ENCODE measurements around the gene TRIP11. TPM values are rescaled to one million over a fixed set of nuclear protein-coding genes. Genes with fewer than 3 reads are reported as not detected.
A peak's percentile ranks its signal among the peaks of the same experiment; 100 is the strongest.

TRIP11 gene
- total and polyA plus RNA-seq, 5 donors from 2014 or later: 39.8 to 55.9 (median 43.9) TPM

- Histone ChIP-seq H3K4me3 (ENCODE audit: low read depth, low read length) (no peak overlapping the region), H3K9me3 (ENCODE audit: control insufficient read depth in 2 of 2, low read length in 2 of 2) (no peaks in the 10 kb centered on the region), H3K27ac (ENCODE audit: insufficient read depth, low read length, poor library complexity, severe bottlenecking) (no peak overlapping the region), H3K36me3 (ENCODE audit: control insufficient read depth, insufficient read depth, low read length) (no peaks in the 10 kb centered on the region), H3K4me1 (ENCODE audit: control insufficient read depth, insufficient read depth, low read length, poor library complexity, severe bottlenecking) (no peaks in the 10 kb centered on the region), H3K27me3 (ENCODE audit: control insufficient read depth, insufficient read depth, low read length) (no peaks in the 10 kb centered on the region)
- ATAC-seq (ENCODE audit: low read depth in 2 of 2): no peak
- peaks cover 24% of the 10 kb centered on the region for H3K27me3 Mint-ChIP-seq
- no peaks in the 10 kb centered on the region for H3K4me1 Mint-ChIP-seq
- DNase-seq: no peak
- H3K27ac Mint-ChIP-seq: no peak overlapping the region
- H3K36me3 Mint-ChIP-seq: no peaks in the 10 kb centered on the region
- H3K9me3 Mint-ChIP-seq: no peaks in the 10 kb centered on the region
- no peak overlapping the region for H3K4me3 Mint-ChIP-seq
These were observed 84.7 kb downstream of the TRIP11 start for GRCh38 chr14:91955168-91955567.

DNA sequence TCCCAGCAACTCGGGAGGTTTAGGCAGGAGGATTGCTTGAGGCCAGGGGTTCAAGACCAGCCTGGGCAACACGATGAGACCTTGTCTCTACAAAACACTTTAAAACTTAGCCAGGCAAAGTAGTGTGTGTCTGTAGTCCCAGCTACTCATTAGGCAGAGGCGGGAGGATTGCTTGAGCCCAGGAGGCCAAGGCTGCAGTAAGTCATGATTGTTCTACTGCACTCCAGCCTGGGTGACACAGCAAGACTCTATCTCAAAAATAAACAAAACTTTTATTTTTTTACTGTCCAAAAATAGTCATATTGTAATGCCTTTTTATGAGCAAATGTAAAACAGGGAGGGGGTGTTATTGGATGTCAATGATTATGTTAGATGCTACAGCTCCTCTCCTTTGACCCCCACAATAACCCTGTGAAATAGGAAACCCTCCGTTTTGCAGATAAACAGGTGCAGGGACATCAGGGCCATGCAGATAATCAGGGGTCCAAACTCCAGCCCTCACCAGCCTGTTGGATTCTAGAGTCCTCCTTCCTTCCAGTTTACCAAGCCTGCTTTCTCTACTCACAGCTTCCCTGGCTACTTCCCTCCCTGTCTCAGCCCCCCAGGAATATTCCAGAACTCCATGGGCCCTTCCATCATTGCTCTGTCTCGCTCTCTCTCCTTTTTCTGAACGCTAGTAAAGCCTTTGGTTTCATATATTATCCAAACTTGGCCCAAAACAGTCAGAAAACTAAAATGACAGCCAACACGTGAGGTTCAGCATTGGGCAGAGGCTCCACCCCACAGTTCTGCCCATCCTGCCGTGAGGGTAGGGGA is 86.5 kb downstream of the TRIP11 start:
- Histone ChIP-seq H3K27me3 (ENCODE audit: control insufficient read depth, insufficient read depth, low read length) (no peaks in the 10 kb centered on the region), H3K9me3 (ENCODE audit: control insufficient read depth in 2 of 2, low read length in 2 of 2) (no peaks in the 10 kb centered on the region), H3K4me1 (ENCODE audit: control insufficient read depth, insufficient read depth, low read length, poor library complexity, severe bottlenecking) (no peaks in the 10 kb centered on the region), H3K36me3 (ENCODE audit: control insufficient read depth, insufficient read depth, low read length) (no peaks in the 10 kb centered on the region), H3K27ac (ENCODE audit: insufficient read depth, low read length, poor library complexity, severe bottlenecking) (no peak overlapping the region), H3K4me3 (ENCODE audit: low read depth, low read length) (no peak overlapping the region)
- ATAC-seq (ENCODE audit: low read depth in 2 of 2) (no peak), DNase-seq (no peak)
- Mint-ChIP-seq H3K4me3 (no peak overlapping the region), H3K27me3 (peaks cover 33% of the 10 kb centered on the region), H3K36me3 (no peaks in the 10 kb centered on the region), H3K27ac (peak overlapping the region in 1 of 3 donors; percentile 38), H3K9me3 (no peaks in the 10 kb centered on the region), H3K4me1 (peaks cover 0 to 2% (median under 1%) of the 10 kb centered on the region in 4 donors)

- Histone ChIP-seq H3K27ac (ENCODE audit: insufficient read depth, low read length, poor library complexity, severe bottlenecking) (no peak within 1 kb of the TSS), H3K4me3 (ENCODE audit: low read depth, low read length) (peak within 1 kb of the TSS; percentile 70), H3K36me3 (ENCODE audit: control insufficient read depth, insufficient read depth, low read length) (no peaks in the 10 kb centered on the region), H3K27me3 (ENCODE audit: control insufficient read depth, insufficient read depth, low read length) (peaks cover 13% of the 10 kb centered on the region), H3K4me1 (ENCODE audit: control insufficient read depth, insufficient read depth, low read length, poor library complexity, severe bottlenecking) (peaks cover 15% of the 10 kb centered on the region), H3K9me3 (ENCODE audit: control insufficient read depth in 2 of 2, low read length in 2 of 2) (no peaks in the 10 kb centered on the region)
- Mint-ChIP-seq H3K27me3 (peaks cover 60% of the 10 kb centered on the region), H3K36me3 (no peaks in the 10 kb centered on the region), H3K27ac (peak within 1 kb of the TSS in 2 of 3 donors; percentile 18 to 27), H3K4me3 (peak within 1 kb of the TSS; percentile 48 to 90 (median 87)), H3K4me1 (peaks cover 0 to 21% (median 12%) of the 10 kb centered on the region in 4 donors), H3K9me3 (no peaks in the 10 kb centered on the region)
- peak; percentile 34 to 52 for ATAC-seq (ENCODE audit: low read depth in 2 of 2)
- DNase-seq: peak in 1 of 3 donors; percentile 24
These were observed 92.2 kb downstream of the TRIP11 start, which contains the start of gene FBLN5 for GRCh38 chr14:91947475-91948184. Gene FBLN5, minus strand, starts transcription at chr14:91947694. Its CDS starts 465 bp downstream, at chr14:91947229.

DNA sequence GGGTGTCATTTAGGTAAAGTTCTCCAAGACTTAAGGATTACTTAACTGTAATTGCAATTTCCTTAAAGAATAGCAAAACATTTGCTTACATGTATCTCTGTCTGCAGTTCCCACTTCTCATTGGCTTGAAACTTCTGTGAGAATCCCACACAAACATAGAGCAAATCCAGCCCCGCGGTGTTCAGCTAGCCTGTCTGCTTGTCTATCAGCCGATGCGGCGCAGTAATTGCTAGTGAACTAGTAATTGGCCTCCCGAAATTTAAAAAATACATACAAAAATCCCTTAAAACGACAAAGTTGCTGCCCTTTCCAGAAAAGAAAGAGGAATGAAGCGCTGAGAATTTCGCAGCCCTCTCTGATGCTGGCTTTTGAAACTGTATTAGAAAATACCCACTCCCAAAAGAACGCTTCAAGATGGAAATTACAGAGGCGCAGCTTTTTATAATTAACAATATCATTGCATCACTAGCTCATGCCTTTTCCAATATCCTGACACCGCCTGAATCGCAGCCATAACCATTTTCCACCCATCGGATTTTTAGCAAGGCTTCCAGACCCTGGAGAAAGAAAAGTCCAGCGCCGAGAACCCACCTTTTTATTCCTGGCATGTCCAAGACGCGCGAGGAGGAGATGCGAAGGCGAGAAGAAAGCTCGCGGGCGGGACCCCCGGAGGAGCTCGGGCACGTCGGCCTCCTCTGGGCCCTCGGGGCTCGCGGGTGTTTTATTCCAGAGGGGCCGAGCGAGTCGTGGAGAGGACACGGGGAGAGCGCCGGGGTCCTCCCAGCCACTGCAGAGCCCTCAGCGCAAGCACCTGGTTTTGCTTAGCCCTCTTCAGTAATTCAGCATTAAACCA is 93.0 kb downstream of the TRIP11 start:
- Mint-ChIP-seq H3K36me3 (no peaks in the 10 kb centered on the region), H3K27me3 (peaks cover 56% of the 10 kb centered on the region), H3K9me3 (no peaks in the 10 kb centered on the region), H3K4me1 (peaks cover 0 to 21% (median 12%) of the 10 kb centered on the region in 4 donors), H3K4me3 (peak overlapping the region; percentile 42 to 90 (median 87)), H3K27ac (peak overlapping the region in 2 of 3 donors; percentile 18 to 27)
- peaks cover 13% of the 10 kb centered on the region for H3K27me3 ChIP-seq (ENCODE audit: control insufficient read depth, insufficient read depth, low read length)
- H3K9me3 ChIP-seq (ENCODE audit: control insufficient read depth in 2 of 2, low read length in 2 of 2): no peaks in the 10 kb centered on the region
- H3K4me3 ChIP-seq (ENCODE audit: low read depth, low read length): peak overlapping the region; percentile 70
- ATAC-seq (ENCODE audit: low read depth in 2 of 2) (no peak), DNase-seq (no peak)
- H3K27ac ChIP-seq (ENCODE audit: insufficient read depth, low read length, poor library complexity, severe bottlenecking): no peak overlapping the region
- H3K4me1 ChIP-seq (ENCODE audit: control insufficient read depth, insufficient read depth, low read length, poor library complexity, severe bottlenecking): peaks cover 15% of the 10 kb centered on the region
- no peaks in the 10 kb centered on the region for H3K36me3 ChIP-seq (ENCODE audit: control insufficient read depth, insufficient read depth, low read length)

DNA sequence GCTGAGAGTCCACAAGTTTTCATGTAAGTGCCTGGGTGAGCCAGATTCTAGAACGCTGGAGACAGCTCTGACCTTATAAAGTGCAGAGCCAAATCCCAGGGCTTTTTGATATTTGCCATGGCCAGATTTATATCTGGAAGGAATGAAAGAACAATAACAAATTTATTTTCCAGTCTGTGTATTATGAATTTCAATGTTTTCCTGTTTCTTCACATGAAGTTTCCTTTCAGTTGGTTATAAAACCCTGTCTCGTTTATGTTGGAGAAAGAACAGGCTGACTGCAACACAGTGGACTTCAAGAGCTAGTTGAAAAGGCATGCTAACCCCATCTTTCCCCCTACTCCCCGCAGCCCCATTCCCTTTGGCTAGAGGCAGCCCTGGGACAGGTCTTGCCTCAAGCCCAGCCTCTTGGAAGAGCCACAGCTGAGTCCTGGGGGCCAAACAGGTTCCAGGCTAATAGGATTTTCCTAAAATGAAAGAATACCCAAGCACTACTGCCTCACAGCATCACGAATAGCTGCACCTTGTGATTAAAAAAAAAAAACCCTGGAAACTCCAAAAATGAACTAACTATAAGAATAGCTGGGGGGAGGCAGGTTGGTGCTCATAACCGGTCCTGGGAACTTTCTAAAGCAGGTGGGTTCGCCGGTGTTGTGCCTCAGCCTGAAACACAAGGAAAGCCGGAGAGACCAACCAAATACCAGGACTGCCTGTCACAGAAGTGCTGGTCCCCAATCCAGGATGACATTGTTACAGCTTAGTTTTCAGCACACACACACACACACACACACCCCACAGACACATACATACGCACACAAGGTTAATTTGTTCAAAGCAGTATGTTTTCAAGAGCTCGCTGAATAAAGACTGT is 93.9 kb downstream of the TRIP11 start:
- H3K27me3 ChIP-seq (ENCODE audit: control insufficient read depth, insufficient read depth, low read length): peaks cover 13% of the 10 kb centered on the region
- H3K4me1 ChIP-seq (ENCODE audit: control insufficient read depth, insufficient read depth, low read length, poor library complexity, severe bottlenecking): peaks cover 15% of the 10 kb centered on the region
- Mint-ChIP-seq H3K4me3 (peak overlapping the region in 2 of 4 donors; percentile 38 to 85), H3K4me1 (peaks cover 0 to 21% (median 12%) of the 10 kb centered on the region in 4 donors), H3K9me3 (no peaks in the 10 kb centered on the region), H3K27me3 (peaks cover 56% of the 10 kb centered on the region), H3K36me3 (no peaks in the 10 kb centered on the region), H3K27ac (no peak overlapping the region)
- no peaks in the 10 kb centered on the region for H3K36me3 ChIP-seq (ENCODE audit: control insufficient read depth, insufficient read depth, low read length)
- DNase-seq (no peak), ATAC-seq (ENCODE audit: low read depth in 2 of 2) (no peak)
- no peak overlapping the region for H3K4me3 ChIP-seq (ENCODE audit: low read depth, low read length)
- no peak overlapping the region for H3K27ac ChIP-seq (ENCODE audit: insufficient read depth, low read length, poor library complexity, severe bottlenecking)
- H3K9me3 ChIP-seq (ENCODE audit: control insufficient read depth in 2 of 2, low read length in 2 of 2): no peaks in the 10 kb centered on the region

GRCh38 chr14:91942946-91943345 is 96.9 kb downstream of the TRIP11 start:
- peaks cover 0 to 1% (median 0%) of the 10 kb centered on the region in 7 donors for H3K9me3 Mint-ChIP-seq
- peaks cover 14% of the 10 kb centered on the region for H3K4me1 ChIP-seq (ENCODE audit: control insufficient read depth, insufficient read depth, low read length, poor library complexity, severe bottlenecking)
- DNase-seq (no peak), ATAC-seq (ENCODE audit: low read depth in 2 of 2) (no peak)
- no peak overlapping the region for H3K27ac ChIP-seq (ENCODE audit: insufficient read depth, low read length, poor library complexity, severe bottlenecking)
- no peaks in the 10 kb centered on the region for H3K9me3 ChIP-seq (ENCODE audit: control insufficient read depth in 2 of 2, low read length in 2 of 2)
- H3K27me3 ChIP-seq (ENCODE audit: control insufficient read depth, insufficient read depth, low read length): peaks cover 13% of the 10 kb centered on the region
- H3K36me3 ChIP-seq (ENCODE audit: control insufficient read depth, insufficient read depth, low read length): no peaks in the 10 kb centered on the region
- peaks cover 36% of the 10 kb centered on the region for H3K27me3 Mint-ChIP-seq
- no peak overlapping the region for H3K4me3 Mint-ChIP-seq
- H3K27ac Mint-ChIP-seq: no peak overlapping the region
- H3K36me3 Mint-ChIP-seq: no peaks in the 10 kb centered on the region
- H3K4me3 ChIP-seq (ENCODE audit: low read depth, low read length): no peak overlapping the region
- peaks cover 0 to 16% (median 10%) of the 10 kb centered on the region in 4 donors for H3K4me1 Mint-ChIP-seq
